CD1c-positive myeloid dendritic cell (primary cell): ENCODE measurements around the gene PTPRQ.

Source experiments
- DNase-seq: peaks from one replicate; pipeline ENCODE4 v3.0.0-alpha.2; 2016; ENCODE audit errors: extremely low spot score

Gene PTPRQ

DNA sequence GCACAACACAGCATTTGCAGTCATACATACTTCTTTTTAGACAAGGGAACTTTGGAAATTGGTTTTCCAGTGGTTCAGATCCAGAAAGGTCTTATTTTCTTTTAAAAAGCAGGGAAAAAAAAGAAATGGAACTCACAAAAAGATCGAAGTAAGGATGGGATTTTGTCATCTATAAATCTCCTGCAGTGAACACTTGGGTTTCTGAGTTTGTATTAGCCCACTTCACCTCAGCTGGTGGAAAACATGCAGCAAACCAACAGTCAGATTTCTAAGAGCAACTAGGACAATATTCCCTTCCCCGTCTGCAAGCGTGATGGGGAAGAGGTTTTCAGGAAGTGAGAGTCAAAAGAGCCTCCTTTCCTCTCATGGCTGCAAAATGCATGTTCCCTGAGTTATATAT lies 277.3 kb downstream of the PTPRQ start:
- peak; percentile 20 for DNase-seq
